IMR-90 (cell line): ENCODE measurements around the gene NR1D1. TPM values are rescaled to one million over a fixed set of nuclear protein-coding genes. Genes with fewer than 3 reads are reported as not detected.

Source experiments
- ATAC-seq: fragments of 200-7000 bp; cut with Tn5 transposase; 2 replicates; pipeline ENCODE4 v1.9.1; 2020; ENCODE audit warnings: low read depth, mild to moderate bottlenecking, moderate library complexity
- BruUV-seq: library from RNA; stranded (reverse); fragments of 400-500 nt; replicated peaks from 2 replicates; lab custom pipeline; 2021; lab: Mats Ljungman, UMichigan
- CTCF ChIA-PET: fragments of 300-600 bp; formaldehyde crosslinking; extraction: SDS; loops from one replicate; lab custom pipeline; 2021; ENCODE audit warnings: antibody characterized with exemption; lab: Yijun Ruan, JAX
- POLR2A ChIA-PET: fragments of 300-600 bp; sonication (Branson Sonifier 250); formaldehyde crosslinking; loops from one replicate; lab custom pipeline; 2022; ENCODE audit warnings: antibody characterized with exemption; ENCODE audit not compliant: unreplicated experiment; lab: Charles Lee
- DNase-seq: peaks from one replicate; pipeline ENCODE4 v3.0.0; 2013
- H2AFZ ChIP-seq: replicated peaks from 2 replicates; pipeline ENCODE3; 2013; ENCODE audit warnings: low read length, mild to moderate bottlenecking; ENCODE audit not compliant: poor library complexity
- H2AK5ac ChIP-seq: 2 replicates; pipeline ENCODE4 v1.6.1; 2013; ENCODE audit warnings: low read depth, low read length, inconsistent platforms
- H2AK9ac ChIP-seq: replicated peaks from 2 replicates; pipeline ENCODE3; 2013; ENCODE audit warnings: mild to moderate bottlenecking, low read depth, low read length, moderate library complexity; ENCODE audit not compliant: poor library complexity
- H2BK120ac ChIP-seq: 2 replicates; pipeline ENCODE4 v1.6.1; 2013; ENCODE audit warnings: low read depth, low read length, inconsistent platforms
- H2BK15ac ChIP-seq: 3 replicates; pipeline ENCODE4 v1.6.1; 2013; ENCODE audit warnings: low read depth, low read length, inconsistent platforms
- H2BK20ac ChIP-seq: 2 replicates; pipeline ENCODE4 v1.6.1; 2013; ENCODE audit warnings: low read depth, mild to moderate bottlenecking, inconsistent platforms, low read length, moderate library complexity
- H2BK5ac ChIP-seq: 2 replicates; pipeline ENCODE4 v1.6.1; 2013; ENCODE audit warnings: mild to moderate bottlenecking, low read depth, low read length, inconsistent platforms; ENCODE audit not compliant: poor library complexity, severe bottlenecking
- H3K14ac ChIP-seq: replicated peaks from 2 replicates; pipeline ENCODE4 v1.6.1; 2013; ENCODE audit warnings: low read depth, low read length, inconsistent platforms
- H3K18ac ChIP-seq: 2 replicates; pipeline ENCODE4 v1.6.1; 2013; ENCODE audit warnings: low read depth, low read length, control low read depth
- H3K23ac ChIP-seq: 2 replicates; pipeline ENCODE4 v1.6.1; 2013; ENCODE audit warnings: low read depth, low read length, inconsistent platforms
- H3K27ac ChIP-seq: 2 replicates; pipeline ENCODE4 v1.5.1; 2013; ENCODE audit warnings: mild to moderate bottlenecking, control low read depth, low read length; ENCODE audit not compliant: insufficient read depth
- H3K27me3 ChIP-seq: 2 replicates; pipeline ENCODE4 v1.6.1; 2013; ENCODE audit warnings: low read length; ENCODE audit not compliant: control insufficient read depth, insufficient read depth
- H3K36me3 ChIP-seq: 2 replicates; pipeline ENCODE4 v1.6.1; 2013; ENCODE audit warnings: low read length, mixed read lengths; ENCODE audit not compliant: control insufficient read depth, insufficient read depth
- H3K4ac ChIP-seq: 2 replicates; pipeline ENCODE4 v1.6.1; 2013; ENCODE audit warnings: low read depth, low read length, inconsistent platforms
- H3K4me1 ChIP-seq: 2 replicates; pipeline ENCODE4 v1.6.1; 2013; ENCODE audit warnings: low read length, mixed read lengths; ENCODE audit not compliant: control insufficient read depth, insufficient read depth
- H3K4me2 ChIP-seq: 2 replicates; pipeline ENCODE4 v1.6.1; 2013; ENCODE audit warnings: low read depth, mild to moderate bottlenecking, control low read depth, low read length, moderate library complexity
- H3K4me3 ChIP-seq: 2 replicates; pipeline ENCODE4 v1.5.1; 2013; ENCODE audit warnings: low read depth, mild to moderate bottlenecking, control low read depth, low read length, moderate library complexity; ENCODE audit not compliant: insufficient read depth
- H3K56ac ChIP-seq: 2 replicates; pipeline ENCODE4 v1.6.1; 2013; ENCODE audit warnings: low read length, inconsistent platforms; ENCODE audit not compliant: insufficient read depth; ENCODE audit errors: extremely low read depth
- H3K79me1 ChIP-seq, 2 experiments: 2 replicates each; pipeline ENCODE4 v1.6.1; 2013; ENCODE audit warnings: low read length in 2 of 2, inconsistent platforms in 1 of 2, low read depth in 1 of 2
- H3K9ac ChIP-seq: 2 replicates; pipeline ENCODE4 v1.6.1; 2013; ENCODE audit warnings: low read depth, low read length, control low read depth
- H3K9me1 ChIP-seq: 2 replicates; pipeline ENCODE4 v1.6.1; 2013; ENCODE audit warnings: low read length, inconsistent platforms; ENCODE audit not compliant: insufficient read depth
- H3K9me3 ChIP-seq: 2 replicates; pipeline ENCODE4 v1.6.1; 2013; ENCODE audit warnings: low read length; ENCODE audit not compliant: control insufficient read depth, insufficient read depth
- H4K20me1 ChIP-seq: 2 replicates; pipeline ENCODE4 v1.6.1; 2013; ENCODE audit warnings: low read length, inconsistent platforms; ENCODE audit not compliant: insufficient read depth
- H4K5ac ChIP-seq: 2 replicates; pipeline ENCODE4 v1.6.1; 2013; ENCODE audit warnings: mild to moderate bottlenecking, low read depth, low read length, control low read depth
- H4K8ac ChIP-seq, 2 experiments: 2 replicates each; pipeline ENCODE4 v1.6.1; 2013; ENCODE audit warnings: low read depth in 2 of 2, low read length in 2 of 2, control low read depth in 1 of 2, inconsistent platforms in 1 of 2
- H4K91ac ChIP-seq: 2 replicates; pipeline ENCODE4 v1.6.1; 2013; ENCODE audit warnings: low read depth, low read length, inconsistent platforms; ENCODE audit not compliant: insufficient read depth
- CEBPB ChIP-seq: IDR thresholded peaks from 2 replicates; pipeline ENCODE4 v1.6.1; 2012; ENCODE audit warnings: low read depth, low read length, improper control_type of control experiment
- CHD1 ChIP-seq: IDR thresholded peaks from 2 replicates; pipeline ENCODE4 v1.6.1; 2012; ENCODE audit warnings: low read depth, low read length, improper control_type of control experiment
- CTCF ChIP-seq: conservative IDR thresholded peaks from 2 replicates; pipeline ENCODE4 v1.5.1; 2012; ENCODE audit warnings: mild to moderate bottlenecking, low read depth, low read length, improper control_type of control experiment
- FOS ChIP-seq: fragments of 150-350 bp; IDR thresholded peaks from 2 replicates; pipeline ENCODE4 v1.6.1; 2016; ENCODE audit warnings: low read depth, low read length
- MAFK ChIP-seq: IDR thresholded peaks from 2 replicates; pipeline ENCODE4 v1.6.1; 2012; ENCODE audit warnings: low read depth, low read length, improper control_type of control experiment
- POLR2A ChIP-seq: IDR thresholded peaks from 2 replicates; pipeline ENCODE4 v1.6.1; 2012; ENCODE audit warnings: mild to moderate bottlenecking, low read depth, low read length
- RAD21 ChIP-seq: IDR thresholded peaks from 2 replicates; pipeline ENCODE4 v1.6.1; 2012; ENCODE audit warnings: low read length, improper control_type of control experiment
- RCOR1 ChIP-seq: IDR thresholded peaks from 2 replicates; pipeline ENCODE4 v1.6.1; 2012; ENCODE audit warnings: mild to moderate bottlenecking, low read length, improper control_type of control experiment; ENCODE audit not compliant: insufficient replicate concordance
- RFX5 ChIP-seq: IDR thresholded peaks from 2 replicates; pipeline ENCODE4 v1.8.0; 2012; ENCODE audit warnings: low read depth, mild to moderate bottlenecking, low read length, moderate library complexity
- WGBS, 2 experiments: methylation state at CpG; one replicate each; pipeline versions ENCODE4 v1.1.5 to v1.1.7; 2013; ENCODE audit warnings: missing lambda C conversion rate in 2 of 2; ENCODE audit not compliant: insufficient read length in 1 of 2; ENCODE audit errors: extremely low coverage in 2 of 2; 5-methylcytosine and 5-hydroxymethylcytosine counted together
- dilution Hi-C: fragments of 300-500 bp; cut with HindIII; formaldehyde crosslinking; loops from one replicate; pipeline ENCODE4 v1.14.3; 2018; ENCODE audit warnings: low sequenced_read_pairs; ENCODE audit not compliant: unreplicated experiment
- in situ Hi-C: fragments of 300-500 bp; cut with MboI; formaldehyde crosslinking; loops from 3 replicates; pipeline ENCODE4 v1.14.3; 2019; ENCODE audit warnings: low sequenced_read_pairs, inconsistent platforms, mixed read lengths
- intact Hi-C: fragments of 100-400 bp; cut with micrococcal nuclease; formaldehyde crosslinking; loops from 2 replicates; pipeline ENCODE4 v1.10.0; 2022
- polyA plus RNA-seq, 3 experiments: library from polyadenylated mRNA; depleted of rRNA; stranded (reverse); fragments of >200 nt; gene quantifications; 2 replicates each; pipeline ENCODE4 v1.2.3, GENCODE V29; 2012; ENCODE audit warnings: low replicate concordance in 1 of 3
- total RNA-seq: library from RNA; depleted of rRNA; stranded (reverse); fragments of >200 nt; gene quantifications from 2 replicates; pipeline ENCODE4 v1.2.3, GENCODE V29; 2012

Gene NR1D1
- total and polyA plus RNA-seq, 2 of the 4 experiments (the other 2 are of a cell fraction) = 0.36 to 7.2 TPM

GRCh38 chr17:40095351-40095943, 4.9 kb downstream of the NR1D1 start:
- Histone ChIP-seq H3K56ac (no peak overlapping the region), H2BK15ac (no peak overlapping the region), H4K8ac (no peak overlapping the region), H2AK9ac (peak overlapping the region; percentile 44), H2AK5ac (no peak overlapping the region), H3K14ac (no peak overlapping the region), H3K79me1 (peaks cover 24 to 51% of the 10 kb centered on the region in 2 experiments; a peak in 3 of 4 replicates), H3K9me3 (no peaks in the 10 kb centered on the region), H2BK120ac (no peak overlapping the region), H2AFZ (no peak overlapping the region), H3K23ac (no peak overlapping the region), H3K4me1 (peaks cover 15% of the 10 kb centered on the region), H3K36me3 (peaks cover 52% of the 10 kb centered on the region), H4K91ac (no peak overlapping the region), H3K27me3 (no peaks in the 10 kb centered on the region), H3K9me1 (peaks cover 16% of the 10 kb centered on the region), H4K20me1 (peaks cover 11% of the 10 kb centered on the region; the same call in 1 of the 2 replicates), H3K9ac (no peak overlapping the region), H2BK5ac (no peak overlapping the region), H2BK20ac (no peak overlapping the region), H4K5ac (no peak overlapping the region), H3K4me2 (no peak overlapping the region), H3K27ac (no peak overlapping the region), H3K18ac (no peak overlapping the region), H3K4me3 (no peak overlapping the region), H3K4ac (no peak overlapping the region)
- no TSS peak for BruUV-seq
- intact Hi-C loops = no loop called here
- ChIA-PET POLR2A (no interaction called here), CTCF (no interaction called here)
- TF ChIP-seq RCOR1 = no peak
- TF ChIP-seq CHD1 = no peak
- TF ChIP-seq MAFK = no peak
- no peak for TF ChIP-seq RFX5
- no peak for TF ChIP-seq POLR2A
- TF ChIP-seq CTCF = no peak
- no peak for TF ChIP-seq FOS
- no peak for TF ChIP-seq CEBPB
- no peak for TF ChIP-seq RAD21
- no peak for DNase-seq
- dilution Hi-C loops = no loop called here
- ATAC-seq = no peak
- WGBS, 2 experiments = 94% methylated on average over 6 of the region's 17 CpGs; no CpG with 5 or more reads in 1 of the 2 experiments
- in situ Hi-C loops = no loop called here
